Duodenal mucosa (tissue), 2 donors: ENCODE results near the gene SLC25A25.

ENCODE experiments used
- H3K27ac ChIP-seq: one replicate; pipeline ENCODE4 v1.7.0; 2013; ENCODE audit warnings: low read depth, low read length
- H3K27me3 ChIP-seq, 2 donors: one replicate each; pipeline ENCODE4 v1.7.0; 2013; ENCODE audit warnings: low read length in 2 of 2, control low read depth in 1 of 2; ENCODE audit not compliant: insufficient read depth in 2 of 2, control insufficient read depth in 1 of 2
- H3K36me3 ChIP-seq, 2 donors: one replicate each; pipeline ENCODE4 v1.7.0; 2013; ENCODE audit warnings: low read length in 2 of 2, control low read depth in 1 of 2; ENCODE audit not compliant: insufficient read depth in 2 of 2, control insufficient read depth in 1 of 2
- H3K4me1 ChIP-seq, 2 donors: one replicate each; pipeline ENCODE4 v1.7.0; 2013; ENCODE audit warnings: low read length in 2 of 2, control low read depth in 1 of 2; ENCODE audit not compliant: insufficient read depth in 2 of 2, control insufficient read depth in 1 of 2
- H3K4me3 ChIP-seq, 2 donors: one replicate each; pipeline ENCODE4 v1.7.0; 2013; ENCODE audit warnings: low read length in 2 of 2, low read depth in 1 of 2
- H3K9ac ChIP-seq, 2 donors: one replicate each; pipeline ENCODE4 v1.7.0; 2013; ENCODE audit warnings: low read length in 2 of 2, low read depth in 1 of 2
- H3K9me3 ChIP-seq, 2 donors: one replicate each; pipeline ENCODE4 v1.7.0; 2013; ENCODE audit warnings: low read length in 2 of 2, control low read depth in 1 of 2; ENCODE audit not compliant: control insufficient read depth in 1 of 2

Gene SLC25A25

DNA sequence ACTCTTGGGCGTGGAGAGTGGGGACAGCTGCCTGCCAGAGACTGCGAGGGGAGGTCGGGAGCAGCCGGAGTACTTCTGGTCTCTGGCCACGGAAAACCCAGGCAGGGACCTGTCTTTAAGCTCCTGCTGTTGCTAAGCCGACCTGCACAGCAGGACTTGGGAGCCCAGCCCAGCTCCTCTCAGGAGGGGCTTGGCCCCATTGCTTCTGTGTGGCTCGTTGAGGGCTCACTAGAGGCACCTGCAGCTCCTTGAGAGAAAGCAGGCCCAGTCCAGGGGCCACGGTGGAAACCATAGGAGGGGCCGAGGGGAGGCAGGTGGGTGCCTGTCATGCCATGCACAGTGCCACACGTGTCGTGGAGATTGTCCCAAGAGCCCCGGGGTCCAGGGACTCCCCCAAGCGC, 77.9 kb downstream of the SLC25A25 start:
- no peak overlapping the region for H3K4me3 ChIP-seq
- no peak overlapping the region for H3K27ac ChIP-seq
- no peaks in the 10 kb centered on the region for H3K36me3 ChIP-seq
- peaks cover 29 to 33% of the 10 kb centered on the region in 2 donors for H3K4me1 ChIP-seq
- no peak overlapping the region for H3K9ac ChIP-seq
- H3K9me3 ChIP-seq: no peaks in the 10 kb centered on the region
- H3K27me3 ChIP-seq: no peaks in the 10 kb centered on the region

GRCh38 chr9:128146591-128147120, 78.6 kb downstream of the SLC25A25 start:
- Histone ChIP-seq H3K4me3 (no peak overlapping the region), H3K27ac (no peak overlapping the region), H3K9me3 (no peaks in the 10 kb centered on the region), H3K4me1 (peaks cover 29 to 33% of the 10 kb centered on the region in 2 donors), H3K9ac (no peak overlapping the region), H3K36me3 (no peaks in the 10 kb centered on the region), H3K27me3 (no peaks in the 10 kb centered on the region)

GRCh38 chr9:128148509-128149000, 80.5 kb downstream of the SLC25A25 start:
- peak overlapping the region; percentile 10 to 51 for H3K9ac ChIP-seq
- H3K36me3 ChIP-seq: no peaks in the 10 kb centered on the region
- no peaks in the 10 kb centered on the region for H3K27me3 ChIP-seq
- H3K9me3 ChIP-seq: no peaks in the 10 kb centered on the region
- peak overlapping the region; percentile 15 for H3K27ac ChIP-seq
- H3K4me1 ChIP-seq: peaks cover 29 to 33% of the 10 kb centered on the region in 2 donors
- no peak overlapping the region for H3K4me3 ChIP-seq

DNA sequence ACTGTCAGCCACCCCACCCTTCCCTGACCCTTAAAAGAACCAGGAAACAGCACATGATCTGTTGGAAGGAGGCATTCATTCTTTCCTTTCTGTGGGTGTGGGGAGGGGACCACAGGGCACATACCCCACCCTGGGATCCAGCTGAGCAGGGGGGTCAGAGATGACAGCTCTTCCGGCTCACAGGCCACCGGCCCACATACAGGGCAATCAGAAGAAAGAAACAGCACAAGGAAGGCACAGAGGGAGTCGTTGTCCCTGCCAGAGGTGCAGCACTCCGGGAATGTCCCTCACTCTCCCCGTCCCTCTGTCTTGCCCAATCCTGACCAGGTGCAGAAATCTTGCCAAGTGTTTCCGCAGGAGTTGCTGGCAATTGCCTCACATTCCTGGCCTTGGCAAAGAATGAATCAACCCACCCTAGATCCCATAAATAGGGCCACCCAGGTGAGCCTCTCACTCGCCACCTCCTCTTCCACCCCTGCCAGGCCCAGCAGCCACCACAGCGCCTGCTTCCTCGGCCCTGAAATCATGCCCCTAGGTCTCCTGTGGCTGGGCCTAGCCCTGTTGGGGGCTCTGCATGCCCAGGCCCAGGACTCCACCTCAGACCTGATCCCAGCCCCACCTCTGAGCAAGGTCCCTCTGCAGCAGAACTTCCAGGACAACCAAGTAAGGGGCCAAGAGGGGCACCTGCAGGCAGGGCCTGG, 81.1 kb downstream of the SLC25A25 start, which contains the start of gene LCN2:
Gene LCN2, plus strand, starts transcription at position 453 of the 701 bp plus-strand sequence. Its CDS starts 73 bp downstream, at position 526.
- H3K27ac ChIP-seq: peak within 1 kb of the TSS; percentile 15
- no peaks in the 10 kb centered on the region for H3K36me3 ChIP-seq
- H3K9ac ChIP-seq: peak within 1 kb of the TSS; percentile 10 to 51
- H3K27me3 ChIP-seq: no peaks in the 10 kb centered on the region
- H3K4me3 ChIP-seq: peak within 1 kb of the TSS; percentile 5 to 36
- H3K4me1 ChIP-seq: peaks cover 27 to 29% of the 10 kb centered on the region in 2 donors
- H3K9me3 ChIP-seq: no peaks in the 10 kb centered on the region

DNA sequence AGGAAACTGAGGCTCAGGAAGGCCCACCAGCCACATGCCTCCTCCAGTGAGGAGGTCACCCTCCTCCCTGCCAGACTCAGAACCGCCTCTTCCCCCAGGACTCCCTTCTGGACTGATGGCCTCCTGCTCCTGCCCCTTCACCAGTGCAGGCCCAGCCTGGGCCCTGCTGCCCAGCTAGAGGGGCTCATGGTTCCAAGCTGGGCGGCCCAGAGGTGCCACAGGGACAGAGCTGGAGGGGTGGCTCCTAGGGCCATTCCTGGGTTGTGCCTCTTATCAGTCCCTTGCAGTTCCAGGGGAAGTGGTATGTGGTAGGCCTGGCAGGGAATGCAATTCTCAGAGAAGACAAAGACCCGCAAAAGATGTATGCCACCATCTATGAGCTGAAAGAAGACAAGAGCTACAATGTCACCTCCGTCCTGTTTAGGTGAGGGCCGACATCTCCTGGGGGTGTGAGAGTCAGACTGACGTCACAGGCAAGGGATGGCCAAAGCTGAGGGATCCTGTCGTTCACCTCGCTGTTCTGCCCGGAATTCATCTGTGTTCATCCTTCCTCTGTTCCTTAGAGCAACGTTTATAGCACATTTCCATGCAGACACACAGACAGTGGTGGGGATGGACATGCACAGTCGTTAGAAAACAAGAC, 82.0 kb downstream of the SLC25A25 start:
- Histone ChIP-seq H3K27ac (no peak overlapping the region), H3K36me3 (no peaks in the 10 kb centered on the region), H3K9me3 (no peaks in the 10 kb centered on the region), H3K4me3 (peak overlapping the region; percentile 5 to 36), H3K27me3 (no peaks in the 10 kb centered on the region), H3K9ac (peak overlapping the region in 1 of 2 donors; percentile 10), H3K4me1 (peaks cover 26 to 29% of the 10 kb centered on the region in 2 donors)

GRCh38 chr9:128150594-128151308, 82.7 kb downstream of the SLC25A25 start:
- H3K36me3 ChIP-seq: no peaks in the 10 kb centered on the region
- H3K27me3 ChIP-seq: no peaks in the 10 kb centered on the region
- no peak overlapping the region for H3K27ac ChIP-seq
- H3K9me3 ChIP-seq: no peaks in the 10 kb centered on the region
- peak overlapping the region; percentile 5 to 36 for H3K4me3 ChIP-seq
- H3K4me1 ChIP-seq: peaks cover 26 to 29% of the 10 kb centered on the region in 2 donors
- no peak overlapping the region for H3K9ac ChIP-seq

DNA sequence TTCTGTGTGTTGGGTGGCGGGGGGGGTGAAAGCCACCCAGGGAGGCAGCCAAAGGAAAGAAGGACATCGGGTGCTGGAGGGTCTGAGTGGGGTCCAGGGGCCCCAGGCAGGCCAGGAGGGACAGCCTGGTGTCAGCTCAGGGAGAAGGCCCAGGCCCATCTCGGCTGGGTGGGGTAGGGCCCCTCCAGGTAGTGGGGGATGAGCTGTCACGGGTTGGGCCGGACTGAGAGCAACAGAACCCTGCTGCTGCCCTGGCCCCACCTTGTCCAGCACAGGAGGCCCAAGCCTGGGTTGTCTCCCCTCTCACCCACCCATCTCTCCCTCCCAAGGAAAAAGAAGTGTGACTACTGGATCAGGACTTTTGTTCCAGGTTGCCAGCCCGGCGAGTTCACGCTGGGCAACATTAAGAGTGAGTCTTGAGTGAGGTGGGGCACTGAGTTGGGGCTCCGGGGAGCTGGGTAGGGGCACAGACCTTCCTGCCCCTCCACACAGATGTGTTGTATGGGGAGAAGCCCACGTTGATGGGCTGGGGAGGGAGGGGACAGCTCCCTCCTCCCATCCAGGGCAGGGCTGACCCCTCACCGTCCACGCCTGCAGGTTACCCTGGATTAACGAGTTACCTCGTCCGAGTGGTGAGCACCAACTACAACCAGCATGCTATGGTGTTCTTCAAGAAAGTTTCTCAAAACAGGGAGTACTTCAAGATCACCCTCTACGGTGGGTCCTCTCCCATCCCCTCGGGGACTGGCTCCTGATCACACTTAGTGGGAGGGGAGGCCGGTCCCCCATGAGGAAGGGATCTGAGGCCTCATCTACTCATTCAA, 83.5 kb downstream of the SLC25A25 start:
- H3K9me3 ChIP-seq: no peaks in the 10 kb centered on the region
- H3K9ac ChIP-seq: no peak overlapping the region
- H3K27me3 ChIP-seq: no peaks in the 10 kb centered on the region
- H3K36me3 ChIP-seq: no peaks in the 10 kb centered on the region
- peaks cover 26 to 29% of the 10 kb centered on the region in 2 donors for H3K4me1 ChIP-seq
- no peak overlapping the region for H3K27ac ChIP-seq
- no peak overlapping the region for H3K4me3 ChIP-seq

- Histone ChIP-seq H3K9ac (no peak overlapping the region), H3K27me3 (no peaks in the 10 kb centered on the region), H3K4me3 (no peak overlapping the region), H3K4me1 (peaks cover 26 to 29% of the 10 kb centered on the region in 2 donors), H3K27ac (no peak overlapping the region), H3K36me3 (no peaks in the 10 kb centered on the region), H3K9me3 (no peaks in the 10 kb centered on the region)
Observed at GRCh38 chr9:128152133-128153059, 84.4 kb downstream of the SLC25A25 start.
